ENCODE measurements around the gene DND1. TPM values are rescaled to one million over a fixed set of nuclear protein-coding genes. Genes with fewer than 3 reads are reported as not detected.

The DND1 gene
- polyA plus RNA-seq, 1 donor (not counting 4 experiments of a cell fraction or from before 2014, with no cell fraction given), result 0.22 TPM

DNA sequence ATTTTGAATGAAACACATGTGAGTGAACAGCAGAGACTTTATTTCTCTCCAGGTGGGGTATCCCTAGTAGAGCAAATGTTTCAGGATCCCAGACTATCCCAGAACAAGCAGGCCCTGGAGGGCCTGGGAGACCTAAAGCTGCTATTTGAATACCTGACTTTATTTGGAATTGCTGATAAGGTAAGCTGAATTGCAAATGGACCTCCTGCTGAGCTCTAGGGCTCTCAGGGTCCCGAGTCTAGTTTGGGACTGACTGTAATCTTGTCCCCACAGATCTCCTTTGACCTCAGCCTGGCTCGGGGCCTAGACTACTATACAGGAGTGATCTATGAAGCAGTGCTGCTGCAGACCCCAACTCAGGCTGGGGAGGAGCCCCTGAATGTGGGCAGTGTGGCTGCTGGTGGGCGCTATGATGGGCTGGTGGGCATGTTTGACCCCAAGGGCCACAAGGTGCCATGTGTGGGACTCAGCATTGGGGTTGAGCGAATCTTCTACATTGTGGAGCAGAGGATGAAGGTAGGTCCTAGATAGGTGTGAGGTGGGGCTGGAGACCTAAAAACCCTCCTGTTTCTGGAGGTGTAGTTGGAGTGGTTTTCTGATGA, 23.6 kb upstream of the DND1 start:
- Histone ChIP-seq H3K4me2 (ENCODE audit: control insufficient read depth, extremely low read depth, insufficient read depth, low read depth, low read length) (no peak overlapping the region), H3K4me1 (ENCODE audit: control insufficient read depth, extremely low read depth, insufficient read depth, low read length) (peaks cover 15% of the 10 kb centered on the region), H4K20me1 (ENCODE audit: control insufficient read depth, extremely low read depth, insufficient read depth, low read length) (no peaks in the 10 kb centered on the region), H3K79me2 (ENCODE audit: control insufficient read depth, insufficient read depth, low read length) (peaks cover 48% of the 10 kb centered on the region), H3K9me1 (ENCODE audit: control insufficient read depth, extremely low read depth, insufficient read depth, low read length) (peaks cover 2% of the 10 kb centered on the region), H3K9me3 (ENCODE audit: control insufficient read depth, low read depth, low read length) (no peaks in the 10 kb centered on the region), H3K27me3 (ENCODE audit: control insufficient read depth, extremely low read depth, insufficient read depth, low read length) (no peaks in the 10 kb centered on the region), H3K4me3 (ENCODE audit: control insufficient read depth in 2 of 3, extremely low read depth in 1 of 3, insufficient read depth in 2 of 3, low read depth in 1 of 3, low read length in 3 of 3) (no peak overlapping the region), H3K36me3 (ENCODE audit: control insufficient read depth in 2 of 2, extremely low read depth in 1 of 2, insufficient read depth in 2 of 2, low read length in 2 of 2) (peaks cover 42 to 43% of the 10 kb centered on the region in 2 experiments), H3K9ac (ENCODE audit: control insufficient read depth, extremely low read depth, insufficient read depth, low read length) (no peak overlapping the region), H2AFZ (ENCODE audit: control insufficient read depth, low read length) (no peak overlapping the region), H3K27ac (ENCODE audit: control insufficient read depth, insufficient read depth, low read length) (no peak overlapping the region)
- FAIRE-seq (no peak), DNase-seq (ENCODE audit: low read depth, low spot score) (no peak)
- dilution Hi-C loops (cut with MboI; ENCODE audit: extremely low pct_ligation_motif_present, low sequenced_read_pairs), result no loop called here
- no peak for TF ChIP-seq EZH2 (IDR thresholded peaks at IDR 0.05; ENCODE audit: low read length)
- TF ChIP-seq, protein P1, sequence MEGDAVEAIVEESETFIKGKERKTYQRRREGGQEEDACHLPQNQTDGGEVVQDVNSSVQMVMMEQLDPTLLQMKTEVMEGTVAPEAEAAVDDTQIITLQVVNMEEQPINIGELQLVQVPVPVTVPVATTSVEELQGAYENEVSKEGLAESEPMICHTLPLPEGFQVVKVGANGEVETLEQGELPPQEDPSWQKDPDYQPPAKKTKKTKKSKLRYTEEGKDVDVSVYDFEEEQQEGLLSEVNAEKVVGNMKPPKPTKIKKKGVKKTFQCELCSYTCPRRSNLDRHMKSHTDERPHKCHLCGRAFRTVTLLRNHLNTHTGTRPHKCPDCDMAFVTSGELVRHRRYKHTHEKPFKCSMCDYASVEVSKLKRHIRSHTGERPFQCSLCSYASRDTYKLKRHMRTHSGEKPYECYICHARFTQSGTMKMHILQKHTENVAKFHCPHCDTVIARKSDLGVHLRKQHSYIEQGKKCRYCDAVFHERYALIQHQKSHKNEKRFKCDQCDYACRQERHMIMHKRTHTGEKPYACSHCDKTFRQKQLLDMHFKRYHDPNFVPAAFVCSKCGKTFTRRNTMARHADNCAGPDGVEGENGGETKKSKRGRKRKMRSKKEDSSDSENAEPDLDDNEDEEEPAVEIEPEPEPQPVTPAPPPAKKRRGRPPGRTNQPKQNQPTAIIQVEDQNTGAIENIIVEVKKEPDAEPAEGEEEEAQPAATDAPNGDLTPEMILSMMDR (optimal IDR thresholded peaks at IDR 0.05 in 1 of 3, IDR thresholded peaks at IDR 0.05 in 1 of 3, conservative IDR thresholded peaks at IDR 0.05 in 1 of 3; ENCODE audit: extremely low read depth in 1 of 3, insufficient read depth in 2 of 3, low read length in 3 of 3), result no peak

DNA sequence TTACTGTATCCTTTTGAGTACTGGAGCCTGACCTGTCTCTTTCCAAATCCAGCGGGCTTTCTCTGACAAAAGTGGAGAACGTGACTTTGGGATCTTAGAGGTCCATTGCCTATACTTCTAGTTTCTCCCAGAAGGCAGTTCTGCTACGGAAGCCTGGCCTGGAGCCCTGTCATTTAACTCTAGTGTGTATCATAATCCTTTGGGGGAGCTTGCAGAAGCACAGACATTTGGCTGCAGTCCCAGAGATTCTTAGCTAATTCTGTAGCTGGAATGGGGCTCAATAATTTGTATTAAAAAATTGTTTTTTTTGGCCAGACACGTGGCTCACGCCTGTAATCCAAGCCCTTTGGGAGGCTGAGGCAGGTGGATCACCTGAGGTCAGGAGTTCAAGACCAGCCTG, 20.9 kb upstream of the DND1 start:
- FAIRE-seq (no peak), DNase-seq (ENCODE audit: low read depth, low spot score) (no peak)
- Histone ChIP-seq H3K9ac (ENCODE audit: control insufficient read depth, extremely low read depth, insufficient read depth, low read length) (no peak overlapping the region), H3K79me2 (ENCODE audit: control insufficient read depth, insufficient read depth, low read length) (peaks cover 53% of the 10 kb centered on the region), H3K4me2 (ENCODE audit: control insufficient read depth, extremely low read depth, insufficient read depth, low read depth, low read length) (no peak overlapping the region), H3K4me3 (ENCODE audit: control insufficient read depth in 2 of 3, extremely low read depth in 1 of 3, insufficient read depth in 2 of 3, low read depth in 1 of 3, low read length in 3 of 3) (no peak overlapping the region), H3K9me3 (ENCODE audit: control insufficient read depth, low read depth, low read length) (no peaks in the 10 kb centered on the region), H4K20me1 (ENCODE audit: control insufficient read depth, extremely low read depth, insufficient read depth, low read length) (no peaks in the 10 kb centered on the region), H3K4me1 (ENCODE audit: control insufficient read depth, extremely low read depth, insufficient read depth, low read length) (peaks cover 3% of the 10 kb centered on the region), H3K27me3 (ENCODE audit: control insufficient read depth, extremely low read depth, insufficient read depth, low read length) (no peaks in the 10 kb centered on the region), H3K36me3 (ENCODE audit: control insufficient read depth in 2 of 2, extremely low read depth in 1 of 2, insufficient read depth in 2 of 2, low read length in 2 of 2) (peaks cover 35 to 40% of the 10 kb centered on the region in 2 experiments), H3K27ac (ENCODE audit: control insufficient read depth, insufficient read depth, low read length) (no peak overlapping the region), H2AFZ (ENCODE audit: control insufficient read depth, low read length) (no peak overlapping the region), H3K9me1 (ENCODE audit: control insufficient read depth, extremely low read depth, insufficient read depth, low read length) (peaks cover 2% of the 10 kb centered on the region)
- dilution Hi-C loops (cut with MboI; ENCODE audit: extremely low pct_ligation_motif_present, low sequenced_read_pairs), result no loop called here
- TF ChIP-seq, protein P1 (optimal IDR thresholded peaks at IDR 0.05 in 1 of 3, IDR thresholded peaks at IDR 0.05 in 1 of 3, conservative IDR thresholded peaks at IDR 0.05 in 1 of 3; ENCODE audit: extremely low read depth in 1 of 3, insufficient read depth in 2 of 3, low read length in 3 of 3), result no peak
- no peak for TF ChIP-seq EZH2 (IDR thresholded peaks at IDR 0.05; ENCODE audit: low read length)
